OCI-LY7 (cell line): ENCODE data around the gene GRAMD2A. TPM values are rescaled to one million over a fixed set of nuclear protein-coding genes. Genes with fewer than 3 reads are reported as not detected.

Experiments used
- BruUV-seq: library from RNA; stranded (reverse); fragments of 400-500 nt; replicated peaks from 2 replicates; lab custom pipeline; 2021; lab: Mats Ljungman, UMichigan
- CTCF ChIA-PET: fragments of 300-600 bp; sonication (Branson Sonifier 250); formaldehyde crosslinking; loops from one replicate; lab custom pipeline; 2022; ENCODE audit warnings: antibody characterized with exemption; ENCODE audit not compliant: unreplicated experiment; lab: Charles Lee
- POLR2A ChIA-PET: fragments of 300-600 bp; sonication (Branson Sonifier 250); formaldehyde crosslinking; loops from one replicate; lab custom pipeline; 2022; ENCODE audit warnings: antibody characterized with exemption; lab: Charles Lee
- DNase-seq: peaks from one replicate; pipeline ENCODE4 v3.0.0-alpha.2; 2015; ENCODE audit warnings: low spot score
- H2AFZ ChIP-seq: fragments of 200-600 bp; sonication (generic), shearing (Covaris generic); 2 replicates; pipeline ENCODE4 v1.6.1; 2014; ENCODE audit warnings: mild to moderate bottlenecking, antibody characterized with exemption, low read length, moderate library complexity
- H3K27ac ChIP-seq: fragments of 200-600 bp; sonication (generic); 2 replicates; pipeline ENCODE4 v1.5.1; 2014; ENCODE audit warnings: mixed run types, low read depth, mild to moderate bottlenecking, moderate library complexity, low read length, inconsistent platforms; ENCODE audit not compliant: poor library complexity, severe bottlenecking
- H3K36me3 ChIP-seq: fragments of 200-600 bp; sonication (generic); 2 replicates; pipeline ENCODE4 v1.6.1; 2014; ENCODE audit warnings: mild to moderate bottlenecking, antibody characterized with exemption, low read length, moderate library complexity, mixed read lengths; ENCODE audit not compliant: insufficient read depth
- H3K4me1 ChIP-seq: fragments of 200-600 bp; sonication (generic); 2 replicates; pipeline ENCODE4 v1.5.1; 2014; ENCODE audit warnings: mild to moderate bottlenecking, low read length; ENCODE audit not compliant: insufficient read depth, poor library complexity, severe bottlenecking
- H3K4me2 ChIP-seq: fragments of 200-600 bp; sonication (generic); 2 replicates; pipeline ENCODE4 v1.6.1; 2014; ENCODE audit warnings: mild to moderate bottlenecking, low read length
- H3K4me3 ChIP-seq: fragments of 200-600 bp; sonication (generic); 2 replicates; pipeline ENCODE4 v1.5.1; 2014; ENCODE audit warnings: mild to moderate bottlenecking, low read depth, low read length; ENCODE audit not compliant: poor library complexity, severe bottlenecking
- H3K79me2 ChIP-seq: fragments of 200-600 bp; sonication (generic); 2 replicates; pipeline ENCODE4 v1.6.1; 2016; ENCODE audit warnings: low read depth, mild to moderate bottlenecking, low read length, moderate library complexity, mixed read lengths; ENCODE audit not compliant: insufficient read depth
- H3K9me2 ChIP-seq: fragments of 200-600 bp; sonication (generic); 2 replicates; pipeline ENCODE4 v1.6.1; 2016; ENCODE audit warnings: mild to moderate bottlenecking, low read length, mixed read lengths; ENCODE audit not compliant: insufficient read depth
- H3K9me3 ChIP-seq: fragments of 200-600 bp; sonication (generic); 2 replicates; pipeline ENCODE4 v1.6.1; 2014; ENCODE audit warnings: mild to moderate bottlenecking, mixed run types, low read length, mixed read lengths
- H4K20me1 ChIP-seq: fragments of 200-600 bp; sonication (generic); 2 replicates; pipeline ENCODE4 v1.6.1; 2014; ENCODE audit warnings: mild to moderate bottlenecking, antibody characterized with exemption, low read length, moderate library complexity, mixed read lengths; ENCODE audit not compliant: insufficient read depth
- EZH2phosphoT487 ChIP-seq: fragments of 200-600 bp; sonication (generic); IDR thresholded peaks from 2 replicates; pipeline ENCODE4 v1.6.1; 2018; ENCODE audit warnings: low read depth, borderline replicate concordance, mild to moderate bottlenecking, mixed run types, antibody characterized with exemption, low read length, moderate library complexity, mixed read lengths
- intact Hi-C: fragments of 100-400 bp; cut with micrococcal nuclease; formaldehyde crosslinking; loops from one replicate; pipeline ENCODE4 v1.10.0; 2022; ENCODE audit not compliant: unreplicated experiment
- total RNA-seq, 2 experiments: library from RNA; depleted of rRNA in 1 of 2; stranded (reverse); fragments of >200 nt in 1 of 2; shearing (Covaris generic) in 1 of 2; gene quantifications; 2 replicates each; pipeline ENCODE4 v1.2.3, GENCODE V29; 2014 to 2022
- TF ChIP-seq, protein P1 (sequence below): fragments of 200-600 bp; sonication (generic); conservative IDR thresholded peaks from 2 replicates; pipeline ENCODE4 v1.5.1; 2014; ENCODE audit warnings: mild to moderate bottlenecking, antibody characterized with exemption, low read length, moderate library complexity, mixed read lengths

The GRAMD2A gene
- total RNA-seq, 2 experiments from 2014 or later = not detected

DNA sequence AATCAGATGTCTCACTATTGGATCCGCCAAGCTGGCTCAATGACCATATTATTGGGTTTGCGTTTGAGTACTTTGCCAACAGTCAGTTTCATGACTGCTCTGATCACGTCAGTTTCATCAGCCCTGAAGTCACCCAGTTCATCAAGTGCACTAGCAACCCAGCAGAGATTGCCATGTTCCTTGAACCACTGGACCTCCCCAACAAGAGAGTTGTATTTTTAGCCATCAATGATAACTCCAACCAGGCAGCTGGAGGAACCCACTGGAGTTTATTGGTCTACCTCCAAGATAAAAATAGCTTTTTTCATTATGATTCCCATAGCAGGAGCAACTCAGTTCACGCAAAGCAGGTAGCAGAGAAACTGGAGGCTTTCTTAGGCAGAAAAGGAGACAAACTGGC is 57.9 kb downstream of the GRAMD2A start:
- Histone ChIP-seq H3K4me2 (no peak overlapping the region), H4K20me1 (no peaks in the 10 kb centered on the region), H3K27ac (no peak overlapping the region), H3K9me2 (no peaks in the 10 kb centered on the region), H3K36me3 (no peaks in the 10 kb centered on the region), H3K4me1 (peaks cover 12% of the 10 kb centered on the region), H3K9me3 (no peaks in the 10 kb centered on the region), H2AFZ (no peak overlapping the region), H3K4me3 (no peak overlapping the region), H3K79me2 (no peaks in the 10 kb centered on the region)
- ChIA-PET CTCF (no interaction called here), POLR2A (interaction anchor here (1.2 to 1.6 kb wide), 2 partner anchors 9 to 23 kb away, joined by 3 to 7 read pairs; no protein-coding TSS in a partner anchor)
- no TSS peak for BruUV-seq
- intact Hi-C loops = loop anchor here (5.0 kb wide), 1 partner anchor 97 kb away; no protein-coding TSS in a partner anchor
- no peak for DNase-seq
- TF ChIP-seq, protein P1, sequence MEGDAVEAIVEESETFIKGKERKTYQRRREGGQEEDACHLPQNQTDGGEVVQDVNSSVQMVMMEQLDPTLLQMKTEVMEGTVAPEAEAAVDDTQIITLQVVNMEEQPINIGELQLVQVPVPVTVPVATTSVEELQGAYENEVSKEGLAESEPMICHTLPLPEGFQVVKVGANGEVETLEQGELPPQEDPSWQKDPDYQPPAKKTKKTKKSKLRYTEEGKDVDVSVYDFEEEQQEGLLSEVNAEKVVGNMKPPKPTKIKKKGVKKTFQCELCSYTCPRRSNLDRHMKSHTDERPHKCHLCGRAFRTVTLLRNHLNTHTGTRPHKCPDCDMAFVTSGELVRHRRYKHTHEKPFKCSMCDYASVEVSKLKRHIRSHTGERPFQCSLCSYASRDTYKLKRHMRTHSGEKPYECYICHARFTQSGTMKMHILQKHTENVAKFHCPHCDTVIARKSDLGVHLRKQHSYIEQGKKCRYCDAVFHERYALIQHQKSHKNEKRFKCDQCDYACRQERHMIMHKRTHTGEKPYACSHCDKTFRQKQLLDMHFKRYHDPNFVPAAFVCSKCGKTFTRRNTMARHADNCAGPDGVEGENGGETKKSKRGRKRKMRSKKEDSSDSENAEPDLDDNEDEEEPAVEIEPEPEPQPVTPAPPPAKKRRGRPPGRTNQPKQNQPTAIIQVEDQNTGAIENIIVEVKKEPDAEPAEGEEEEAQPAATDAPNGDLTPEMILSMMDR = no peak
- no peak for TF ChIP-seq EZH2phosphoT487

DNA sequence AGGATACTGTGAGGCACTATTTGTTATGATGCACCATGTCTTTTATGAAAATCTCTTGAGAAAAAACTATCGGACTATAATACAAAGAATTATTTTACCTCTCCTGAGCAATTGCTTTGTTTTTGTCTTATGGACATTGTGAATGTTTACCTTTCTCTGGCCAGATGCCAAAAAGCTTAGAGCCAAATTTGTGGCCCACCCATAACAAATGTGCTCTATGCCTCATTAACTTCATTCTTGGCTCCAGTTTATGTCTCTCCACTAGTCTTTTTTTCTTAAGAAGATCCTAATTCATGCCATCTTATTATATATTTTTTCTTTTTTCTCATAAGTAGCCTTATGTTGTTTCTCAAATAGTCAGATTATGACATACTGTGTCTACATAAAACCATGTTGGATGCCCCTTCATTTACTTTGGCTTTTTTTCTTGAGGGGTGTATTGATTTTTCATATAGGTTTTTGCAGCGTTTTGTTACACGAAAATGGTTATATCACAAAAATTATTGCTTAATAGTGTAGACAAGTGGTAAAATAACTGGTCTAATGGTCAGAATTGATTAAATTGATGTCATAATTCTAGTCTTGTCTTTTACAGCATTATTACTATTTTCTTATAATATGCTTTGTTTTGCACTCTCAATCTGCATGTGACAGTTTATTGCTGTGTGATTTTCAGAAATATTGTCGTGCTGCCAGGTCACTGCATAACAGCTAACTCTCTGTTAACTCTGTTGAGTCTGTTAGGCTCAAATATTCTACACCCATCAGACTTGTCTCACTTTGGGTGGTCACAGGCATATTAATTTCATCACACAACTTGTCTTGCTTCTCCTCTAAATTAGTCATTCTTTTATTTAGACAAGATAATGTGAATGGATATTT is 61.2 kb downstream of the GRAMD2A start:
- H3K4me1 ChIP-seq = peaks cover 14% of the 10 kb centered on the region
- TF ChIP-seq, protein P1 = no peak
- no peak for TF ChIP-seq EZH2phosphoT487
- no peak overlapping the region for H2AFZ ChIP-seq
- H3K9me2 ChIP-seq = no peaks in the 10 kb centered on the region
- ChIA-PET CTCF (no interaction called here), POLR2A (interaction anchor here (0.5 to 0.9 kb wide), 2 partner anchors 9 to 12 kb away, joined by 3 to 4 read pairs; no protein-coding TSS in a partner anchor)
- H3K9me3 ChIP-seq = no peaks in the 10 kb centered on the region
- no peak overlapping the region for H3K4me2 ChIP-seq
- H3K79me2 ChIP-seq = no peaks in the 10 kb centered on the region
- H3K4me3 ChIP-seq = no peak overlapping the region
- H3K36me3 ChIP-seq = no peaks in the 10 kb centered on the region
- no TSS peak for BruUV-seq
- no peaks in the 10 kb centered on the region for H4K20me1 ChIP-seq
- H3K27ac ChIP-seq = no peak overlapping the region
- no peak for DNase-seq
- intact Hi-C loops = no loop called here

DNA sequence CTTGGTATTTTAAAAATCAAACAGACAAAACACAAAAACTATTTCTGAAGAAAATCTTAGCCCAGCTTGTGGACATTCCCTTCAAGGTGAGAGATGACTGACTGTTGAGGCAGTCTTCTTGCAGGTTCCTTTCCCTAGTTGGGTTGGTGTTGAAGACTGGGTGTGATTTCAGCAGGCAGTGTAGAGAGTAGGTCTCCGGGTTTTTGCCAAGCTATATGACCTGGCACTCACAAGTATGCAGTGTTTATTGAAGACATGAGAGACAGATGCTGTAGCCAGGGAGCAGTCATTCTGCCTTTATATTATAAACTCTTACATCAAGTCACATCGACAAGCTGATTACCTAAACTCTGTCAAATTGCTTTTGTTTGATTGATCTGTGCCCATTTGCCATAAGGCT is 61.9 kb downstream of the GRAMD2A start:
- no peak for TF ChIP-seq EZH2phosphoT487
- TF ChIP-seq, protein P1 = no peak
- Histone ChIP-seq H4K20me1 (no peaks in the 10 kb centered on the region), H3K9me3 (no peaks in the 10 kb centered on the region), H3K9me2 (no peaks in the 10 kb centered on the region), H3K79me2 (no peaks in the 10 kb centered on the region), H3K27ac (no peak overlapping the region), H3K4me1 (peaks cover 7% of the 10 kb centered on the region), H3K4me2 (no peak overlapping the region), H2AFZ (no peak overlapping the region), H3K36me3 (no peaks in the 10 kb centered on the region), H3K4me3 (no peak overlapping the region)
- ChIA-PET POLR2A (no interaction called here), CTCF (no interaction called here)
- no peak for DNase-seq
- no TSS peak for BruUV-seq
- intact Hi-C loops = no loop called here
